Activated CD8-positive, alpha-beta memory T cell treated with anti-CD3 and anti-CD28 coated beads, Interleukin-2, amount 10 ng/mL, durations not matched to agents 7 days and 5 days (primary cell): ENCODE measurements around the gene SETD5. TPM values are rescaled to one million over a fixed set of nuclear protein-coding genes. Genes with fewer than 3 reads are reported as not detected.

Experiments
- ATAC-seq: fragments of 150-1000 bp; cut with Tn5 transposase; one replicate; pipeline ENCODE4 v1.10.0; 2021; ENCODE audit warnings: moderate library complexity
- CTCF ChIA-PET: fragments of 350-600 bp; sonication (Branson Sonifier 250); formaldehyde crosslinking; loops from one replicate; lab custom pipeline; 2021; ENCODE audit warnings: antibody characterized with exemption; lab: Charles Lee
- DNase-seq: peaks from one replicate; pipeline ENCODE4 v3.0.0-alpha.2; 2020
- H3K27ac Mint-ChIP-seq: one replicate; pipeline ENCODE4 v1.8.0; 2021; ENCODE audit warnings: mild to moderate bottlenecking, mixed read lengths
- H3K27me3 Mint-ChIP-seq: one replicate; pipeline ENCODE4 v1.8.0; 2021; ENCODE audit warnings: mixed read lengths
- H3K36me3 Mint-ChIP-seq: one replicate; pipeline ENCODE4 v1.8.0; 2021; ENCODE audit warnings: mild to moderate bottlenecking, mixed read lengths
- H3K4me1 Mint-ChIP-seq: one replicate; pipeline ENCODE4 v1.8.0; 2021; ENCODE audit warnings: mixed read lengths
- H3K4me3 Mint-ChIP-seq: one replicate; pipeline ENCODE4 v1.8.0; 2021; ENCODE audit warnings: mild to moderate bottlenecking, moderate library complexity, mixed read lengths
- H3K9me3 Mint-ChIP-seq: one replicate; pipeline ENCODE4 v1.8.0; 2022; ENCODE audit warnings: low read depth, mixed read lengths
- total RNA-seq, 2 experiments: library from RNA; stranded (reverse); gene quantifications; one replicate each; pipeline ENCODE4 v1.2.3, GENCODE V29; 2021

The SETD5 gene
- total RNA-seq, 2 experiments from 2014 or later: 136 to 147 TPM

GRCh38 chr3:9395570-9396300 lies 1.7 kb upstream of the SETD5 start:
- peaks cover 62% of the 10 kb centered on the region for H3K4me1 Mint-ChIP-seq
- no peak for ATAC-seq
- H3K9me3 Mint-ChIP-seq: no peaks in the 10 kb centered on the region
- H3K27me3 Mint-ChIP-seq: no peaks in the 10 kb centered on the region
- peak overlapping the region; percentile 93 for H3K27ac Mint-ChIP-seq
- no peak for DNase-seq
- CTCF ChIA-PET: interaction anchor here (0.9 to 3.0 kb wide), 9 partner anchors 9 to 331 kb away, joined by 3 to 12 read pairs (median 5); partner anchors contain the start of gene THUMPD3
- H3K36me3 Mint-ChIP-seq: peaks cover 55% of the 10 kb centered on the region
- H3K4me3 Mint-ChIP-seq: peak overlapping the region; percentile 97

- H3K4me3 Mint-ChIP-seq: peak overlapping the region; percentile 97
- no peaks in the 10 kb centered on the region for H3K9me3 Mint-ChIP-seq
- H3K36me3 Mint-ChIP-seq: peaks cover 51% of the 10 kb centered on the region
- no peaks in the 10 kb centered on the region for H3K27me3 Mint-ChIP-seq
- ATAC-seq (peak; percentile 42), DNase-seq (peak; percentile 94)
- CTCF ChIA-PET: interaction anchor here (0.9 to 3.0 kb wide), 9 partner anchors 8 to 330 kb away, joined by 3 to 12 read pairs (median 5); partner anchors contain the start of gene THUMPD3
- peak overlapping the region; percentile 93 for H3K27ac Mint-ChIP-seq
- peaks cover 64% of the 10 kb centered on the region for H3K4me1 Mint-ChIP-seq
These were observed 1.1 kb upstream of the SETD5 start for GRCh38 chr3:9396301-9396631.

- Mint-ChIP-seq H3K27ac (peak overlapping the region; percentile 98), H3K36me3 (peaks cover 46% of the 10 kb centered on the region)
- DNase-seq: peak; percentile 99
These were observed 633 bp upstream of the SETD5 start for GRCh38 chr3:9396632-9397331.

DNA sequence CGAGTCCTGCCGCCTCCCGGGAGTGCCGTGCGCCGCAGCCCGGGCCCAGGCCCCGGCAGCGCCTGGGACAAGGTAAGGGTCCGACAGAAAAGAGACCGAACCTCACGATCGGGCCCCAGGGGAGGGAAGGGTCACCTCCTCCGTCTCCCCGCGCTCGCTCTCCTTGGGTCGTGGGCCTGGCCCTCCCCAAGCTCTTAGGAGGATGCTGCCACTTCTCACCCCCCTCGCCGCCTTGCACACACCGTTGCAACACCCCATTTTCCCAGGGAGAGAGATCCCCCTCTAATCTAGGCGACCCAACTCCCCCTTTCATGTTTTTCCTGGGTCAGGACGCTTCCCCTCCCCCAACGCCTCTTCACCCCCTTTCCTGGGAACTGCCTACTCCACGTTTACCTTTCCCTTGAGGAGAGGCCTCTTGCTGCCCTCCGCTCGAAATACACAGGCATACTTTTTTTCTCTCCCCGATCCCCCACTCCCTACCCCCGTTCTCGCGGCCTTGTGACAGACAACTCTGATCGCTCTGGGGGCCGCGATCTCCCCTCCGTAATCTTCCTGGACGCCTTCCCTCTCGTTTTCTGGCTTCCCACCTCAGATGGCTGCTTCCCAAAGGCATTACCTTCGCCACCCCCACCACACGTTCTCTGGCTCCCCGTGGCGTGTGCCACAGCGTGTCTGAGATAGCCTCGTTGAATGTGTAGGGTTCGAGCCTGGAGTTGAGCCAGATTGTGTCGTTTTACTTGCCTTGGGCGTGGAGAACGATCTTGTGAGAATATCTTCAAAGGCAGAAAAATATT lies 688 bp downstream of the SETD5 start:
- Mint-ChIP-seq H3K36me3 (peaks cover 40% of the 10 kb centered on the region), H3K9me3 (no peaks in the 10 kb centered on the region), H3K4me1 (peaks cover 63% of the 10 kb centered on the region), H3K4me3 (peak overlapping the region; percentile 88), H3K27me3 (no peaks in the 10 kb centered on the region), H3K27ac (peak overlapping the region; percentile 95)
- no peak for ATAC-seq
- CTCF ChIA-PET: interaction anchor here (0.6 to 1.8 kb wide), 2 partner anchors 35 to 45 kb away, joined by 3 to 6 read pairs; partner anchors contain the start of gene THUMPD3
- DNase-seq: peak; percentile 62

More at GRCh38 chr3:9396632-9397331, 633 bp upstream of the SETD5 start:
- peaks cover 63% of the 10 kb centered on the region for H3K4me1 Mint-ChIP-seq
- H3K27me3 Mint-ChIP-seq: no peaks in the 10 kb centered on the region
- ATAC-seq: peak; percentile 78
- peak overlapping the region; percentile 97 for H3K4me3 Mint-ChIP-seq
- CTCF ChIA-PET: interaction anchor here (0.9 to 2.4 kb wide), 6 partner anchors 13 to 396 kb away, joined by 3 to 12 read pairs (median 4); partner anchors contain the start of genes ARPC4 and THUMPD3
- H3K9me3 Mint-ChIP-seq: no peaks in the 10 kb centered on the region

DNA sequence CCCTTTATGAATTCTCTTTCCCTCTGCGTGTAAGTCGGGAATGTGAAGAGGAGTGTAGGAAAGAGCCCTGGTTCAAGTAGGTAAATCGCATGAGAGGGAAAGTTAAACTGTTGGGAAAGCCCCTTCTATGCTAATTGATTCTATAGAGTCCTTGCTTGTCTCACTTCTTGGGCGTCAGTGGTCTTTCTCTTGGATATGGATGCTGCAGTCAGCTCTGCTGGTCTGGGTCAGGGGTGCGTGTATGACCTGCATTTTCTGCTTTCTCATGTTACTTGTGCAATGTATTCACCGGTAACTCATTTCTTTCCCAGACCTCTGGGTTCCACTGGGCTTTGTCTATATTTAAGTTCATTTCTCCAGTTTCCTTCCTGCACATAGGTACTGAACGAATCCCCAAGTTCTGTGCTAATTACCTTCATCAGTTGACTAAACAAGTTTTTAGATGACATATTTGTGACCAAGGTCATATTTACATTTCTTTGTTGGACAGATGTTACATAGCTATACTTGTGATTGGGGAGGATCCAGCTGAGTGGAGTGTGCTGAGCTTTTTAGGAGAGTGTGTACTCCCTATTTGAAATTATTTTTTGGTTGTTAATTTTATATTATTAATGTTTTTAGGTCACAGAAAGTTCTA lies 1.4 kb downstream of the SETD5 start:
- H3K36me3 Mint-ChIP-seq: peaks cover 34% of the 10 kb centered on the region

DNA sequence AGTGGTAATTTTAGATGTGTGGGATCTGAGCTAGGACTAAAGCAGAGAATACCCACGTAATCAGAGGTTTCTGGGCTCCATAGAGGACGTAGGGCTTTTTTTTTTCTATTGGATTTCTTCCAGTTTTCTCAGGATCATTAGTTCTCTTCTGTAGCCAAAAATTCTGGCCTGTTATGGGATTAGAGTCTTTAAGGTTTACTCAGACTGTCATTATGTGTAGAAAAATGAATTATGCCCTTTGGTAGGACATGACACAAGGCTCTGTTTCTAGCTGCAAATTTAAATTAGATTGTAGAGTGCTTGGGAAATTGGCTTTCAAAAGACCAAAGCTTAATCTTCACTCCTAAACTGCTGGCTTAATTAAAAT lies 1.9 kb downstream of the SETD5 start:
- peak overlapping the region; percentile 48 for H3K27ac Mint-ChIP-seq
- peaks cover 58% of the 10 kb centered on the region for H3K4me1 Mint-ChIP-seq
- H3K4me3 Mint-ChIP-seq: peak overlapping the region; percentile 88
- CTCF ChIA-PET: interaction anchor here (0.7 to 1.8 kb wide), 5 partner anchors 9 to 38 kb away, joined by 3 to 6 read pairs (median 4); partner anchors contain the start of gene THUMPD3
- H3K9me3 Mint-ChIP-seq: no peaks in the 10 kb centered on the region
- DNase-seq (no peak), ATAC-seq (no peak)
- peaks cover 30% of the 10 kb centered on the region for H3K36me3 Mint-ChIP-seq
- H3K27me3 Mint-ChIP-seq: no peaks in the 10 kb centered on the region

More for the DNA sequence above, 1.4 kb downstream of the SETD5 start:
- ATAC-seq: no peak
- Mint-ChIP-seq H3K4me3 (peak overlapping the region; percentile 88), H3K27ac (peak overlapping the region; percentile 95), H3K9me3 (no peaks in the 10 kb centered on the region), H3K27me3 (no peaks in the 10 kb centered on the region), H3K4me1 (peaks cover 62% of the 10 kb centered on the region)
- CTCF ChIA-PET: interaction anchor here (0.7 to 1.8 kb wide), 5 partner anchors 10 to 37 kb away, joined by 3 to 6 read pairs (median 4); partner anchors contain the start of gene THUMPD3
- DNase-seq: peak; percentile 52

- no peaks in the 10 kb centered on the region for H3K27me3 Mint-ChIP-seq
- H3K9me3 Mint-ChIP-seq: no peaks in the 10 kb centered on the region
- H3K27ac Mint-ChIP-seq: peak overlapping the region; percentile 48
- DNase-seq (peak; percentile 48), ATAC-seq (no peak)
- H3K4me3 Mint-ChIP-seq: peak overlapping the region; percentile 88
- peaks cover 26% of the 10 kb centered on the region for H3K36me3 Mint-ChIP-seq
- peaks cover 58% of the 10 kb centered on the region for H3K4me1 Mint-ChIP-seq
- CTCF ChIA-PET: interaction anchor here (0.7 to 1.8 kb wide), 5 partner anchors 9 to 37 kb away, joined by 3 to 6 read pairs (median 4); partner anchors contain the start of gene THUMPD3
These were observed 2.3 kb downstream of the SETD5 start for GRCh38 chr3:9399746-9400145.

DNA sequence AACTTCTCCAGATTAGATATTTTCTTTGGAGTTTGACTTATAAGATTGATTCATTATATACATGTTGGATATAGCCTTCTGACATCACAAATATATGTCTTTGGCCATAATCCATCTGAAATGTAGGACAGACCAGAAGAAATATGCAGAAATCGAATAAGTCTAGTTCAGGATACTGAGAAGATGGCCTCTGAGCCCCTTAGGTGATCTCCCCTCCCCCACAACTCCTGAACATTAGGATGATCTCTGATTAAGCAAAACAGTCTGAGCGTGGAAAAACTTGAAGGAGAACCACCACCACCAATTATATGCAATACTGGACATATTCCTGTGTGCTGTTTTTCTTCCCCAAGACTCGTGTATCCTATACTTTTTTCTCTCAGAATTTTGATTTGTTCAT lies 3.2 kb downstream of the SETD5 start:
- CTCF ChIA-PET: interaction anchor here (0.6 to 0.7 kb wide), 2 partner anchors 24 to 65 kb away, joined by 3 read pairs; no protein-coding TSS in a partner anchor
- DNase-seq (no peak), ATAC-seq (no peak)
- Mint-ChIP-seq H3K27ac (no peak overlapping the region), H3K4me3 (peak overlapping the region; percentile 29), H3K27me3 (no peaks in the 10 kb centered on the region), H3K36me3 (peaks cover 20% of the 10 kb centered on the region), H3K4me1 (peaks cover 55% of the 10 kb centered on the region), H3K9me3 (no peaks in the 10 kb centered on the region)

- H3K4me3 Mint-ChIP-seq: no peak overlapping the region
- H3K27ac Mint-ChIP-seq: no peak overlapping the region
- no peaks in the 10 kb centered on the region for H3K27me3 Mint-ChIP-seq
- peaks cover 17% of the 10 kb centered on the region for H3K36me3 Mint-ChIP-seq
- CTCF ChIA-PET: interaction anchor here (3.1 kb wide), 1 partner anchor 48 kb away, joined by 11 read pairs; no protein-coding TSS in a partner anchor
- no peaks in the 10 kb centered on the region for H3K9me3 Mint-ChIP-seq
- ATAC-seq: no peak
- no peak for DNase-seq
- H3K4me1 Mint-ChIP-seq: peaks cover 54% of the 10 kb centered on the region
These were observed 4.6 kb downstream of the SETD5 start for GRCh38 chr3:9401986-9402385.

DNA sequence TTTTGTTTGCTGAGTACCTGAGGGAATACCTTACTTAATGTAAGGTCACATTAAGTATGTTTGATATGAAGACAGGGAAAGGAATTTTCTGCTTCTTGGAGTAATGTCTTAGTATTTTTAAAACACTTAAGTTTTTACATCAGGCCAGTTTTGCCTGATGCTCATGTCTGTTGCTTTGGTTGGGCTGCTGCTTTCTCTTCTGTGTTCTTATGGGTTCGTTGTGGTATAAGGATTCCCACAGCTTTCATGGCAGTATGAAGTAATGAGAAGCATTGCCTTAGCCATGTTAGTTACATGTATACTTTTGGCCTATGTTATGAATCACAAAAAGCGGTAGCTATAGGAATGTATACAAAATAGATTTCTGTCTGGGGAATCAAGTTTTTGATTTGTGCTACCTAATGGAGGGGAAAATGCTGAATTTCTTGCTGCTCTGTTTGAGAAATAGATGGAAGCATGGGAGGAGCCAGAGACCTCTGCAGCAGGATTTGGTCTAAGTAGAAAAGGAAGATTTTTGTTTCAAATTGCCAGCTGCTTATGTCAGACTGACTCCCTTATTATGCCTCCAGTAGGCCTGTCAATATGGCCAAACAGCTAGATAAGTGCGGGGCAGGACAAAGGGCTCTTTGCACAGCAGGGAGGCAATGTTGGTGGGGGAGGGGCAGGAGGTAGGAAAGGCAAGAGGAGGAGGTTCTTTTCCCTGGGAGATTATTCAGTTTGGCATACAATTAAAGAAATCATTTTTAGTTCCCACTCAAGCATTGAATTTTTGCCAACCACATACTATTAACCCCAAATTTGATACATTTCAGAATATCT lies 5.2 kb downstream of the SETD5 start:
- Mint-ChIP-seq H3K27me3 (no peaks in the 10 kb centered on the region), H3K27ac (no peak overlapping the region), H3K4me3 (no peak overlapping the region), H3K36me3 (peaks cover 19% of the 10 kb centered on the region), H3K4me1 (peaks cover 56% of the 10 kb centered on the region), H3K9me3 (no peaks in the 10 kb centered on the region)
- CTCF ChIA-PET: interaction anchor here (1.1 to 3.1 kb wide), 4 partner anchors 11 to 49 kb away, joined by 3 to 11 read pairs (median 4); no protein-coding TSS in a partner anchor
- DNase-seq: no peak
- ATAC-seq: no peak

DNA sequence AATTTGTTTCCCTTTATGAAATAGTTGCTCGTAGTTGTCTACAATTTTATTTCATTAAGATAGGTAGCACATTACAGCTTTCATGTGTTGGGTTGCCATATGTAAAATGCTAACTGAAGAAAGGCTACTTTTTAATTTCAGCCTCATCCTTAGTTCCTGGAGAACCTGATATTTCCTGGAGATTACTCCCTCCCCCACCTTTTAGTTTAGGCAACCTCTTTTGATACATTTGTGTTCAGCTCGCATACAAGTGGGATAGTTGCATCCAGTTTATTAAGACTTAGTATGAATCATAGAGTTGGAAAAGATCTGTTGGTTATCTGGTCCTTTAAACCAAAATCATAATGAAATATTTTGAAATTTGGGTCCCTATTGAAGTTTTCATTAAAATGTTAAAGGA lies 6.0 kb downstream of the SETD5 start:
- Mint-ChIP-seq H3K4me1 (peaks cover 59% of the 10 kb centered on the region), H3K27me3 (no peaks in the 10 kb centered on the region), H3K4me3 (no peak overlapping the region), H3K9me3 (no peaks in the 10 kb centered on the region), H3K36me3 (peaks cover 16% of the 10 kb centered on the region), H3K27ac (no peak overlapping the region)
- ATAC-seq (no peak), DNase-seq (no peak)
- CTCF ChIA-PET: interaction anchor here (1.1 to 3.1 kb wide), 5 partner anchors 10 to 49 kb away, joined by 3 to 11 read pairs (median 3); no protein-coding TSS in a partner anchor
